OCI-LY1 (cell line): ENCODE results near the gene RAP2C.

Experiments used
- EZH2 ChIP-seq: fragments of 200-600 bp; sonication (generic), shearing (Covaris generic); IDR thresholded peaks from 2 replicates; pipeline ENCODE4 v1.8.0; 2017; ENCODE audit warnings: borderline replicate concordance, mixed run types, mild to moderate bottlenecking, antibody characterized with exemption, low read length, moderate library complexity, mixed read lengths
- TF ChIP-seq, protein P1 (sequence below): fragments of 200-600 bp; sonication (generic), shearing (Covaris generic); IDR thresholded peaks from 2 replicates; pipeline ENCODE4 v1.5.1; 2017; ENCODE audit warnings: mild to moderate bottlenecking, antibody characterized with exemption, low read length, moderate library complexity, mixed read lengths

DNA sequence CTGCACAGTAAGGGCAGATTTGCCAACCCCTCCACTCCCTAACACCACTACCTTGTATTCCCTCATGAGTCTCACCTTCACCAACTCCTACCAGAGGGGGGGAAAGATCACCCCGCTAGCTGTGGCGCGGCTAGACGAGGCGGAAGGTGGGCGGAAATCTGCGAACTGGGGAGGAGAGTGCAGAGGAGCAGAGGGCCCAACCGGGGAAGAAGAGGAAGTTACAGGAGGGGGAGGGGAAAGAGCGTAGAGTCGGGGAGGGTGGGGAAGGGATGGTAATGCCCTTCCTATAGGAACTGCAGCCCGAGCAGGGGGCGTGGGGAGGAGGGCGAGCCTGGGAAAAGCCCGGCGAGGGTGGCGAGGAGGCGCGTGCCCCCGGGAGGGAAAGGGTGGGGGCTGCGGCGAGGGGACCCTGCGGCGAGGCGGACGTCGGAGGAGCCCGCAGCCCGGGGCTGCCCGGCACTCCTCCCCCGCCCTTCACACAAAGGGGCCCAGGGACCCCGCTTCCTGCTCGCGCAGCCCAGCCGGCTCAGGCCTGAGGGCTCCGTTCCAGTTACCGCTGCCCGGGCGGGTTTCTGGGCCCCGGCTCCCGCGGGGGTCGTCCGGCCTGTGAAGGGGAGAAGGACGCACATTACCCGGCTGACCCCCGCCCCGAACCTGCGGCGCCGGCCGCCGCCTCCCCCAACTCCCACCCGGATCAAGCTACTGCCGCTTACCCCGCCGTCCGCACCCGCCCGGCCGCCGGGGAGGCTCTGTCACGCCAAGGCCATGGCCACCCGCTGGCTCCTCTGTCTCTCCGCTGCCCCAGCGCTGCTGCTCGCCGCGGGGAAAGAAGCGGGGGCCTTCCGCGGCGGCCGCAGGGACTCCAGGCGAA lies 1.8 kb downstream of the RAP2C start:
- TF ChIP-seq, protein P1, sequence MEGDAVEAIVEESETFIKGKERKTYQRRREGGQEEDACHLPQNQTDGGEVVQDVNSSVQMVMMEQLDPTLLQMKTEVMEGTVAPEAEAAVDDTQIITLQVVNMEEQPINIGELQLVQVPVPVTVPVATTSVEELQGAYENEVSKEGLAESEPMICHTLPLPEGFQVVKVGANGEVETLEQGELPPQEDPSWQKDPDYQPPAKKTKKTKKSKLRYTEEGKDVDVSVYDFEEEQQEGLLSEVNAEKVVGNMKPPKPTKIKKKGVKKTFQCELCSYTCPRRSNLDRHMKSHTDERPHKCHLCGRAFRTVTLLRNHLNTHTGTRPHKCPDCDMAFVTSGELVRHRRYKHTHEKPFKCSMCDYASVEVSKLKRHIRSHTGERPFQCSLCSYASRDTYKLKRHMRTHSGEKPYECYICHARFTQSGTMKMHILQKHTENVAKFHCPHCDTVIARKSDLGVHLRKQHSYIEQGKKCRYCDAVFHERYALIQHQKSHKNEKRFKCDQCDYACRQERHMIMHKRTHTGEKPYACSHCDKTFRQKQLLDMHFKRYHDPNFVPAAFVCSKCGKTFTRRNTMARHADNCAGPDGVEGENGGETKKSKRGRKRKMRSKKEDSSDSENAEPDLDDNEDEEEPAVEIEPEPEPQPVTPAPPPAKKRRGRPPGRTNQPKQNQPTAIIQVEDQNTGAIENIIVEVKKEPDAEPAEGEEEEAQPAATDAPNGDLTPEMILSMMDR, result no peak
- no peak for TF ChIP-seq EZH2
